Glutamatergic neuron (in vitro differentiated cells): ENCODE measurements around the gene PPM1N. TPM values are rescaled to one million over a fixed set of nuclear protein-coding genes. Genes with fewer than 3 reads are reported as not detected.

ENCODE experiments used
- DNase-seq: peaks from one replicate; pipeline ENCODE4 v3.0.0; 2022
- H3K27ac Mint-ChIP-seq: one replicate; pipeline ENCODE4 v1.8.0; 2020; ENCODE audit warnings: mild to moderate bottlenecking, mixed read lengths, inconsistent platforms; ENCODE audit not compliant: unreplicated experiment
- H3K27me3 Mint-ChIP-seq: one replicate; pipeline ENCODE4 v1.8.0; 2020; ENCODE audit warnings: mild to moderate bottlenecking, moderate library complexity, mixed read lengths, inconsistent platforms; ENCODE audit not compliant: unreplicated experiment
- H3K36me3 Mint-ChIP-seq: one replicate; pipeline ENCODE4 v1.8.0; 2020; ENCODE audit warnings: mild to moderate bottlenecking, mixed read lengths, inconsistent platforms; ENCODE audit not compliant: unreplicated experiment
- H3K4me1 Mint-ChIP-seq: one replicate; pipeline ENCODE4 v1.8.0; 2020; ENCODE audit warnings: mild to moderate bottlenecking, low read depth, mixed read lengths, inconsistent platforms; ENCODE audit not compliant: unreplicated experiment
- H3K4me3 Mint-ChIP-seq: one replicate; pipeline ENCODE4 v1.8.0; 2020; ENCODE audit warnings: mild to moderate bottlenecking, mixed read lengths, inconsistent platforms; ENCODE audit not compliant: unreplicated experiment
- H3K9me3 Mint-ChIP-seq: one replicate; pipeline ENCODE4 v1.8.0; 2020; ENCODE audit warnings: mild to moderate bottlenecking, moderate library complexity, mixed read lengths, inconsistent platforms; ENCODE audit not compliant: unreplicated experiment
- CTCF ChIP-seq: fragments of 200-600 bp; sonication (generic); IDR thresholded peaks from one replicate; pipeline ENCODE4 v1.5.0; 2021; ENCODE audit not compliant: partially characterized antibody, unreplicated experiment
- total RNA-seq: library from RNA; stranded (reverse); fragmentation: NEBNext Ultra II Directional; extraction: Animal tissue kit (Norgen Biotek cat#: 25700); gene quantifications from one replicate; pipeline ENCODE4 v1.2.1, GENCODE V29; 2021; ENCODE audit not compliant: unreplicated experiment

Gene PPM1N
- total RNA-seq, 1 donor from 2014 or later, result 6.6 TPM

DNA sequence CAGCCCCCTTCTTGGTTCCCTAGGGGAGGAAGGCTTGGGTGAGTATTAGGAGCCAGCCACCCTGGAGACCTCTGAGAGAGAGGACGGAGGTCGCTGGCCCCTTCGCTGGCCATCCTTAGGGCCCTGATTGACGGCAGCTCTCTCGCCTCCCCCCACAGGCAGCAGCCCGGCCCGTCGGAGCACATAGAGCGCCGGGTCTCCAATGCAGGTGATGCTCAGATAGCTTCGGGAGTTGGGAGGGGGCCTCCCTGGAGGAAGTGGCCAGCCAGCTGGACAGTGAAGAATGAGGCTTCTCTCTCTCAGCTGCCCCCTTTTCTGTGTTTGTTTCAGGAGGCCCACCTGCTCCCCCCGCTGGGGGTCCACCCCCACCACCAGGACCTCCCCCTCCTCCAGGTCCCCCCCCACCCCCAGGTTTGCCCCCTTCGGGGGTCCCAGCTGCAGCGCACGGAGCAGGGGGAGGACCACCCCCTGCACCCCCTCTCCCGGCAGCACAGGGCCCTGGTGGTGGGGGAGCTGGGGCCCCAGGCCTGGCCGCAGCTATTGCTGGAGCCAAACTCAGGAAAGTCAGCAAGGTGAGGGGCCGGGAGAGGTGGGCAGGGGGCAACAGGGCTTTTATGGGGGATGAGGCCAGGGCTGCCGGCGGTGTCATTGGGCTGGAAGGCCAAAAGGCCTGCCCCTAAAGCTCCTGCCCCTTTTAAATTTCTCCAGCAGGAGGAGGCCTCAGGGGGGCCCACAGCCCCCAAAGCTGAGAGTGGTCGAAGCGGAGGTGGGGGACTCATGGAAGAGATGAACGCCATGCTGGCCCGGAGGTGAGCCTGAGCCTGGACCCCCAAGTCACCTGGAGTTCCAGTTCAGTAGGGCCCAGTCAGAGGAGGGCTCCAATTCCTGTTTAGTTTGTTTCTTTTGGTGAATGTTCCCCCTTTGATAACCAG is 24.0 kb downstream of the PPM1N start:
- no peak for DNase-seq
- H3K9me3 Mint-ChIP-seq, result peaks cover 4% of the 10 kb centered on the region
- no peak for TF ChIP-seq CTCF
- no peaks in the 10 kb centered on the region for H3K36me3 Mint-ChIP-seq
- H3K4me3 Mint-ChIP-seq, result no peak overlapping the region
- peaks cover 2% of the 10 kb centered on the region for H3K4me1 Mint-ChIP-seq
- H3K27me3 Mint-ChIP-seq, result no peaks in the 10 kb centered on the region
- H3K27ac Mint-ChIP-seq, result no peak overlapping the region

GRCh38 chr19:45523642-45524256 is 25.5 kb downstream of the PPM1N start:
- peak overlapping the region; percentile 28 for H3K27ac Mint-ChIP-seq
- peaks cover 4% of the 10 kb centered on the region for H3K9me3 Mint-ChIP-seq
- peaks cover 10% of the 10 kb centered on the region for H3K4me1 Mint-ChIP-seq
- no peak overlapping the region for H3K4me3 Mint-ChIP-seq
- peak; percentile 80 for DNase-seq
- H3K27me3 Mint-ChIP-seq, result no peaks in the 10 kb centered on the region
- peaks cover 4% of the 10 kb centered on the region for H3K36me3 Mint-ChIP-seq
- peak; percentile 88 for TF ChIP-seq CTCF

DNA sequence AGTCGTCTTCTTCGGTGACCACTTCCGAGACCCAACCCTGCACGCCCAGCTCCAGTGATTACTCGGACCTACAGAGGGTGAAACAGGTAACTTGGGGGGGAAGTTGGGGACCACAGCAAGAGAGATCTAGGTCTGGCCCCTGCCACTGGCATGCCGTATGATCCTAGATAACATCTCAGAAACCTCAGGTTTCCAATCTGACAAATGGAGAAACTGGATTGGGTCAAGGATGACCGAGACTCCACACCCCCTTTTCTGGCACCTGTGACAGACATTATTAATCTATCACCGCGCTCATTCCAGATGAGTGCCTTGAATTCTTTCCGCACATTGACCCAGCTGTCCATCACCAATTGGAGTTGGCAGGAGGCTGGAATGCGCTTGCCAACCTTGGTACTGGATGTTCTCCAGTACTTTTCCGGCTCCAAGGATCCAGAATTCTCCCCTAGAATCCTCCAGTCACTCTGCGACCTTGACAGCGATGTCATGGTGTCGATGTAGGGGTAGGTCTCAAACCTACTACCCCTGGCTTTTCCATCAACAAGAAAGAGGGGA is 26.4 kb downstream of the PPM1N start:
- H3K27ac Mint-ChIP-seq, result no peak overlapping the region
- no peak for TF ChIP-seq CTCF
- H3K4me3 Mint-ChIP-seq, result no peak overlapping the region
- peaks cover 4% of the 10 kb centered on the region for H3K36me3 Mint-ChIP-seq
- no peaks in the 10 kb centered on the region for H3K27me3 Mint-ChIP-seq
- H3K9me3 Mint-ChIP-seq, result peaks cover 4% of the 10 kb centered on the region
- DNase-seq, result no peak
- peaks cover 13% of the 10 kb centered on the region for H3K4me1 Mint-ChIP-seq

DNA sequence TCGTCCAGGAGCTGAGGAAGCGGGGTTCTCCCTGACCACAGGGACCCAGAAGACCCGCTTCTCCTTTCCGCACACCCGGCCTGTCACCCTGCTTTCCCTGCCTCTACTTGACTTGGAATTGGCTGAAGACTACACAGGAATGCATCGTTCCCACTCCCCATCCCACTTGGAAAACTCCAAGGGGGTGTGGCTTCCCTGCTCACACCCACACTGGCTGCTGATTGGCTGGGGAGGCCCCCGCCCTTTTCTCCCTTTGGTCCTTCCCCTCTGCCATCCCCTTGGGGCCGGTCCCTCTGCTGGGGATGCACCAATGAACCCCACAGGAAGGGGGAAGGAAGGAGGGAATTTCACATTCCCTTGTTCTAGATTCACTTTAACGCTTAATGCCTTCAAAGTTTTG is 27.9 kb downstream of the PPM1N start:
- no peak for TF ChIP-seq CTCF
- Mint-ChIP-seq H3K27ac (no peak overlapping the region), H3K4me1 (peaks cover 13% of the 10 kb centered on the region), H3K36me3 (peaks cover 5% of the 10 kb centered on the region), H3K9me3 (peaks cover 5% of the 10 kb centered on the region), H3K27me3 (no peaks in the 10 kb centered on the region), H3K4me3 (no peak overlapping the region)
- DNase-seq, result peak; percentile 73
